Measurements from ENCODE around the gene TRPM1. TPM values are rescaled to one million over a fixed set of nuclear protein-coding genes. Genes with fewer than 3 reads are reported as not detected.

Gene TRPM1
- total RNA-seq, 2 donors from 2014 or later: not detected

- TF ChIP-seq CTCF (IDR thresholded peaks at IDR 0.05): no peak
- DNase-seq (ENCODE audit: low spot score) (no peak), ATAC-seq (ENCODE audit: insufficient number of reproducible peaks, low FRiP score, low read depth) (no peak)
- Histone ChIP-seq H3K4me1 (ENCODE audit: control insufficient read depth in 1 of 2, low read depth in 2 of 2) (peaks cover 9% of the 10 kb centered on the region in 2 donors), H3K9me3 (no peaks in the 10 kb centered on the region), H3K27me3 (replicated peaks; ENCODE audit: insufficient read depth) (no peaks in the 10 kb centered on the region), H3K36me3 (no peaks in the 10 kb centered on the region), H3K27ac (no peak overlapping the region), H3K4me3 (no peak overlapping the region)
Observed at GRCh38 chr15:31021067-31021665, 80.4 kb downstream of the TRPM1 start.

GRCh38 chr15:31020542-31020941, 81.0 kb downstream of the TRPM1 start:
- no peaks in the 10 kb centered on the region for H3K36me3 ChIP-seq
- no peak for TF ChIP-seq CTCF (IDR thresholded peaks at IDR 0.05)
- H3K27ac ChIP-seq: no peak overlapping the region
- ATAC-seq (ENCODE audit: insufficient number of reproducible peaks, low FRiP score, low read depth): no peak
- peaks cover 9% of the 10 kb centered on the region in 2 donors for H3K4me1 ChIP-seq (ENCODE audit: control insufficient read depth in 1 of 2, low read depth in 2 of 2)
- no peak overlapping the region for H3K4me3 ChIP-seq
- no peak for DNase-seq (ENCODE audit: low spot score)
- H3K9me3 ChIP-seq: no peaks in the 10 kb centered on the region
- H3K27me3 ChIP-seq (replicated peaks; ENCODE audit: insufficient read depth): no peaks in the 10 kb centered on the region

GRCh38 chr15:31019986-31020385, 81.5 kb downstream of the TRPM1 start:
- Histone ChIP-seq H3K4me3 (no peak overlapping the region), H3K4me1 (ENCODE audit: control insufficient read depth in 1 of 2, low read depth in 2 of 2) (peaks cover 9% of the 10 kb centered on the region in 2 donors), H3K27me3 (replicated peaks; ENCODE audit: insufficient read depth) (no peaks in the 10 kb centered on the region), H3K9me3 (no peaks in the 10 kb centered on the region), H3K27ac (no peak overlapping the region), H3K36me3 (no peaks in the 10 kb centered on the region)
- DNase-seq (ENCODE audit: low spot score): no peak
- ATAC-seq (ENCODE audit: insufficient number of reproducible peaks, low FRiP score, low read depth): no peak
- TF ChIP-seq CTCF (IDR thresholded peaks at IDR 0.05): no peak

- ATAC-seq (ENCODE audit: insufficient number of reproducible peaks, low FRiP score, low read depth): no peak
Observed at GRCh38 chr15:31017311-31017710, 84.2 kb downstream of the TRPM1 start.

GRCh38 chr15:31016446-31016915, 85.0 kb downstream of the TRPM1 start:
- no peak for TF ChIP-seq CTCF (IDR thresholded peaks at IDR 0.05)
- no peak overlapping the region for H3K4me3 ChIP-seq

More at GRCh38 chr15:31017311-31017710, 84.2 kb downstream of the TRPM1 start:
- peaks cover 8% of the 10 kb centered on the region for H3K9me3 ChIP-seq
- TF ChIP-seq CTCF (IDR thresholded peaks at IDR 0.05): no peak
- no peak overlapping the region for H3K4me3 ChIP-seq
- no peaks in the 10 kb centered on the region for H3K27me3 ChIP-seq (replicated peaks; ENCODE audit: insufficient read depth)
- no peak for DNase-seq (ENCODE audit: low spot score)
- H3K27ac ChIP-seq: no peak overlapping the region
- no peaks in the 10 kb centered on the region for H3K4me1 ChIP-seq (ENCODE audit: control insufficient read depth in 1 of 2, low read depth in 2 of 2)
- H3K36me3 ChIP-seq: no peaks in the 10 kb centered on the region

More at GRCh38 chr15:31016446-31016915, 85.0 kb downstream of the TRPM1 start:
- Histone ChIP-seq H3K27ac (no peak overlapping the region), H3K4me1 (ENCODE audit: control insufficient read depth in 1 of 2, low read depth in 2 of 2) (no peaks in the 10 kb centered on the region), H3K27me3 (replicated peaks; ENCODE audit: insufficient read depth) (no peaks in the 10 kb centered on the region), H3K9me3 (peaks cover 16% of the 10 kb centered on the region), H3K36me3 (no peaks in the 10 kb centered on the region)
- DNase-seq (ENCODE audit: low spot score) (no peak), ATAC-seq (ENCODE audit: insufficient number of reproducible peaks, low FRiP score, low read depth) (no peak)

Measured in thoracic aorta (tissue), 2 donors.